ENCODE measurements around the gene METAP2.

DNA sequence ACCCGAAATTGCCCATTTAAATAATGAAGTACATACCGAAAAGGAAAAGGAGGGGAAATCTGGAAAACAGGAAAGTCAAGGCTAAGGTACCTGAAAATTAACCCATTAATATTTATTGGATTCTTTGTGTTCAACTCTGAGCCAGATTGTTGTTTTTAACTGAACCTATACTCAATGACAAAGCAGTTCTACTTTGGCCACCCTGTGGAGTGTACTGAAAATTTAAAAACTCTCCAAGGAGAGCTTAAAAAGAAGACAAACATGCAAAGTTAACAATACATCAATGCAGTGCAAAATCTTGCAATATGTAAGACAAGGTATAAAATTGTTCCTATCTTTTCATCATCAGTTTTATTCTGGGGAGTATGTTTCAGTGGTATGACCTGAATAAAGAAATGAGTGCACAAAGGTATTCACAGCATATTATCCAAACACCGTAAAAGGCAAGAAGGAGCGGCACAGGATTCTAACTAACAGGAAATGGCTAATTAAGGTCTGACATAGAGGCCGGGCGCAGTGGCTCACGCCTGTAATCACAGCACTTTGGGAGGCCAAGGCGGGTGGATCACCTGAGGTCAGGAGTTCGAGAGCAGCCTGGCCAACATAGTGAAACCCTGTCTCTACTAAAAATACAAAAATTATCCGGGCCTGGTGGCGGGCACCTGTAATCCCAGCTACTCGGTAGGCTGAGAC is 75.6 kb downstream of the METAP2 start:
- TF ChIP-seq, protein P1, sequence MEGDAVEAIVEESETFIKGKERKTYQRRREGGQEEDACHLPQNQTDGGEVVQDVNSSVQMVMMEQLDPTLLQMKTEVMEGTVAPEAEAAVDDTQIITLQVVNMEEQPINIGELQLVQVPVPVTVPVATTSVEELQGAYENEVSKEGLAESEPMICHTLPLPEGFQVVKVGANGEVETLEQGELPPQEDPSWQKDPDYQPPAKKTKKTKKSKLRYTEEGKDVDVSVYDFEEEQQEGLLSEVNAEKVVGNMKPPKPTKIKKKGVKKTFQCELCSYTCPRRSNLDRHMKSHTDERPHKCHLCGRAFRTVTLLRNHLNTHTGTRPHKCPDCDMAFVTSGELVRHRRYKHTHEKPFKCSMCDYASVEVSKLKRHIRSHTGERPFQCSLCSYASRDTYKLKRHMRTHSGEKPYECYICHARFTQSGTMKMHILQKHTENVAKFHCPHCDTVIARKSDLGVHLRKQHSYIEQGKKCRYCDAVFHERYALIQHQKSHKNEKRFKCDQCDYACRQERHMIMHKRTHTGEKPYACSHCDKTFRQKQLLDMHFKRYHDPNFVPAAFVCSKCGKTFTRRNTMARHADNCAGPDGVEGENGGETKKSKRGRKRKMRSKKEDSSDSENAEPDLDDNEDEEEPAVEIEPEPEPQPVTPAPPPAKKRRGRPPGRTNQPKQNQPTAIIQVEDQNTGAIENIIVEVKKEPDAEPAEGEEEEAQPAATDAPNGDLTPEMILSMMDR (tag by site-specific recombination; IDR thresholded peaks at IDR 0.05), result no peak
- TF ChIP-seq ZNF266 (tag by site-specific recombination; IDR thresholded peaks at IDR 0.05; ENCODE audit: low read depth) (no peak), ZNF830 (tag by site-specific recombination; IDR thresholded peaks at IDR 0.05; ENCODE audit: low read depth) (no peak), KLF1 (tag by site-specific recombination; IDR thresholded peaks at IDR 0.05) (no peak), ZNF157 (tag by site-specific recombination; IDR thresholded peaks at IDR 0.05) (no peak), KLF8 (tag by site-specific recombination; IDR thresholded peaks at IDR 0.05) (no peak), ZBTB7A (tag by site-specific recombination; IDR thresholded peaks at IDR 0.05; ENCODE audit: low read depth) (no peak), GLI4 (tag by site-specific recombination; IDR thresholded peaks at IDR 0.05) (no peak), ZNF621 (tag by site-specific recombination; IDR thresholded peaks at IDR 0.05) (no peak), GLIS1 (tag by site-specific recombination; IDR thresholded peaks at IDR 0.05) (no peak)
- TF ChIP-seq, protein P2, sequence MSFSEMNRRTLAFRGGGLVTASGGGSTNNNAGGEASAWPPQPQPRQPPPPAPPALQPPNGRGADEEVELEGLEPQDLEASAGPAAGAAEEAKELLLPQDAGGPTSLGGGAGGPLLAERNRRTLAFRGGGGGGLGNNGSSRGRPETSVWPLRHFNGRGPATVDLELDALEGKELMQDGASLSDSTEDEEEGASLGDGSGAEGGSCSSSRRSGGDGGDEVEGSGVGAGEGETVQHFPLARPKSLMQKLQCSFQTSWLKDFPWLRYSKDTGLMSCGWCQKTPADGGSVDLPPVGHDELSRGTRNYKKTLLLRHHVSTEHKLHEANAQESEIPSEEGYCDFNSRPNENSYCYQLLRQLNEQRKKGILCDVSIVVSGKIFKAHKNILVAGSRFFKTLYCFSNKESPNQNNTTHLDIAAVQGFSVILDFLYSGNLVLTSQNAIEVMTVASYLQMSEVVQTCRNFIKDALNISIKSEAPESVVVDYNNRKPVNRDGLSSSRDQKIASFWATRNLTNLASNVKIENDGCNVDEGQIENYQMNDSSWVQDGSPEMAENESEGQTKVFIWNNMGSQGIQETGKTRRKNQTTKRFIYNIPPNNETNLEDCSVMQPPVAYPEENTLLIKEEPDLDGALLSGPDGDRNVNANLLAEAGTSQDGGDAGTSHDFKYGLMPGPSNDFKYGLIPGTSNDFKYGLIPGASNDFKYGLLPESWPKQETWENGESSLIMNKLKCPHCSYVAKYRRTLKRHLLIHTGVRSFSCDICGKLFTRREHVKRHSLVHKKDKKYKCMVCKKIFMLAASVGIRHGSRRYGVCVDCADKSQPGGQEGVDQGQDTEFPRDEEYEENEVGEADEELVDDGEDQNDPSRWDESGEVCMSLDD (tag by site-specific recombination; IDR thresholded peaks at IDR 0.05), result no peak
- TF ChIP-seq, protein P3, sequence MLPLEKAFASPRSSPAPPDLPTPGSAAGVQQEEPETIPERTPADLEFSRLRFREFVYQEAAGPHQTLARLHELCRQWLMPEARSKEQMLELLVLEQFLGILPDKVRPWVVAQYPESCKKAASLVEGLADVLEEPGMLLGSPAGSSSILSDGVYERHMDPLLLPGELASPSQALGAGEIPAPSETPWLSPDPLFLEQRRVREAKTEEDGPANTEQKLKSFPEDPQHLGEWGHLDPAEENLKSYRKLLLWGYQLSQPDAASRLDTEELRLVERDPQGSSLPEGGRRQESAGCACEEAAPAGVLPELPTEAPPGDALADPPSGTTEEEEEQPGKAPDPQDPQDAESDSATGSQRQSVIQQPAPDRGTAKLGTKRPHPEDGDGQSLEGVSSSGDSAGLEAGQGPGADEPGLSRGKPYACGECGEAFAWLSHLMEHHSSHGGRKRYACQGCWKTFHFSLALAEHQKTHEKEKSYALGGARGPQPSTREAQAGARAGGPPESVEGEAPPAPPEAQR (tag by site-specific recombination; IDR thresholded peaks at IDR 0.05), result no peak
- TF ChIP-seq, protein P4, sequence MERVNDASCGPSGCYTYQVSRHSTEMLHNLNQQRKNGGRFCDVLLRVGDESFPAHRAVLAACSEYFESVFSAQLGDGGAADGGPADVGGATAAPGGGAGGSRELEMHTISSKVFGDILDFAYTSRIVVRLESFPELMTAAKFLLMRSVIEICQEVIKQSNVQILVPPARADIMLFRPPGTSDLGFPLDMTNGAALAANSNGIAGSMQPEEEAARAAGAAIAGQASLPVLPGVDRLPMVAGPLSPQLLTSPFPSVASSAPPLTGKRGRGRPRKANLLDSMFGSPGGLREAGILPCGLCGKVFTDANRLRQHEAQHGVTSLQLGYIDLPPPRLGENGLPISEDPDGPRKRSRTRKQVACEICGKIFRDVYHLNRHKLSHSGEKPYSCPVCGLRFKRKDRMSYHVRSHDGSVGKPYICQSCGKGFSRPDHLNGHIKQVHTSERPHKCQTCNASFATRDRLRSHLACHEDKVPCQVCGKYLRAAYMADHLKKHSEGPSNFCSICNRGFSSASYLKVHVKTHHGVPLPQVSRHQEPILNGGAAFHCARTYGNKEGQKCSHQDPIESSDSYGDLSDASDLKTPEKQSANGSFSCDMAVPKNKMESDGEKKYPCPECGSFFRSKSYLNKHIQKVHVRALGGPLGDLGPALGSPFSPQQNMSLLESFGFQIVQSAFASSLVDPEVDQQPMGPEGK (tag by site-specific recombination; IDR thresholded peaks at IDR 0.05), result no peak

Measured in HEK293 (cell line).